ENCODE results near the gene AGBL4. TPM values are rescaled to one million over a fixed set of nuclear protein-coding genes. Genes with fewer than 3 reads are reported as not detected.
A peak's percentile ranks its signal among the peaks of the same experiment; 100 is the strongest.

The AGBL4 gene
- total RNA-seq, 1 experiment from 2014 or later = not detected

DNA sequence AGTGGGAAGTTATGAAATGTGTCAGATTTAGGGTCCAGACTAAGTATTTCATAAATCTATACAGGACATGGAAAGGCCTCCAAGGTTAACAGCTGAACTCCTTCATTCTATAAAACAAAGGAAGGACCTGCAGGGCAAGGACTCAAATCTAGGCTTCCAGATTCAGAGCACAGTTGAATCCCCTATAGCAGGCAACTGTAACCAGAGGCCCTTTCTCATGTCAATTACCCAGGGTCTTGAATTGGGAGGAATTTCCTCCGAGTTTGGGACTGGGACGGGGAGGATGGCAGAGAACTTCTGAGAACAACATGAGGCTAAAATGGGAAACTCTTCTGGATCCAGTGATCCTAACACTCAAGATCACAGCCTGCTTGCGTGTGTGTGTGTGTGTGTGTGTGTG, 1134.1 kb downstream of the AGBL4 start:
- no peak for DNase-seq (ENCODE audit: low read depth)

DNA sequence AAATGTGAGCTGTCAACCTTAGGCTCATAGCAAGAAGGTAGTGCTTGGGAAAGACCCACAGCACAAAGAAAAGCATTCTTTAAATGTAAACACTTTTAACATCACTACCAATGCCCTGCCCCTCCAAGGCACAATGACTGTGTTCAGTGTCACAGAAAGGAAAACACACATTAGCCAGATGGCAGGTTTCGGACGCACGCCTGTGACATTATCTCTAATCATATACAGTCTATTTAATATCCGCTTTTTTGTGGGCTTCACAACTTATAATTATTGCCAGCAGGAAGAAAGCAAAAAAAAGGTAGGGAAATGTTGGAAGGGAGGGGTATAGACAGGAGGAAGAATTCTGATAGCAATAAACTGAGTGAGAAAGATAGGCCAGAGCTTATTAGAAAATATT, 1134.7 kb downstream of the AGBL4 start:
- DNase-seq (ENCODE audit: low read depth) = no peak

DNA sequence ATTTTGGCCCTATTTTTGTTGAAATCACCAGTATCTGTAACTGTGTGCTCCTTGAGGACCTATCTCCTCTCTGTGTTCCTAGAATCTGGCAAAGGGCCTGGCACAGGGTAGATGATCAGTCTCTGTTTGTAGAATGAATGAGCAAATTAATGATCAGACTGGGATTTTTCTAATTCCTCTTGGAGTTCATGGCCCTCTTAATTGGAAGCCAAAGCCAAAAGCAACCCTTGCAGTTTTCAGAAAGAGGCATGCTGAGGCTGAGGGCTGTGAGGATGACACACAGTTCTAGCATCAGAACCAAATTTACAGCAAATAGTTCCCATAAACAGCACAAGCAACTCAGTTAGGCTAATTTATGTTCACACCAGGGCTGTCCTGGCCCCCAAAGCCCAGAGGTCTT, 1136.0 kb downstream of the AGBL4 start:
- no peak for DNase-seq (ENCODE audit: low read depth)

DNA sequence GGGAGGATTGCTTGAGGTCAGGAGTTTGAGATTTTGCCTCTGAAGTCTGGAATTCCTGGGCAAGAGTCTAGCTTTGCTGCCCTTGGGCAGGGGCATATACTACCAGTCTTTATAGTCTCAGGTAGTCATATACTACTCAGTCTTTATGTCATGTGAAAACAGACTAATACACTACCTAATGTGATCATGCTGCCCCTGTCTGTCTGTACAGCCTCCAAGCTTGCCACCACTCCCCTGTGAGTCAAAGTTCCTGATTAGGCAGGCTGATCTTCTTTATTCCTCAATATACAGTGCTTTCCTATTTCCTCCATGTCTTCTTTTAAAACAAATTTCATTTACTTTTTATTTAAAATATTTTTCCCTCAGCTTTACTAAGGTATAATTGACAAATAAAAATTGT, 1141.7 kb downstream of the AGBL4 start:
- no peak for DNase-seq (ENCODE audit: low read depth)

DNA sequence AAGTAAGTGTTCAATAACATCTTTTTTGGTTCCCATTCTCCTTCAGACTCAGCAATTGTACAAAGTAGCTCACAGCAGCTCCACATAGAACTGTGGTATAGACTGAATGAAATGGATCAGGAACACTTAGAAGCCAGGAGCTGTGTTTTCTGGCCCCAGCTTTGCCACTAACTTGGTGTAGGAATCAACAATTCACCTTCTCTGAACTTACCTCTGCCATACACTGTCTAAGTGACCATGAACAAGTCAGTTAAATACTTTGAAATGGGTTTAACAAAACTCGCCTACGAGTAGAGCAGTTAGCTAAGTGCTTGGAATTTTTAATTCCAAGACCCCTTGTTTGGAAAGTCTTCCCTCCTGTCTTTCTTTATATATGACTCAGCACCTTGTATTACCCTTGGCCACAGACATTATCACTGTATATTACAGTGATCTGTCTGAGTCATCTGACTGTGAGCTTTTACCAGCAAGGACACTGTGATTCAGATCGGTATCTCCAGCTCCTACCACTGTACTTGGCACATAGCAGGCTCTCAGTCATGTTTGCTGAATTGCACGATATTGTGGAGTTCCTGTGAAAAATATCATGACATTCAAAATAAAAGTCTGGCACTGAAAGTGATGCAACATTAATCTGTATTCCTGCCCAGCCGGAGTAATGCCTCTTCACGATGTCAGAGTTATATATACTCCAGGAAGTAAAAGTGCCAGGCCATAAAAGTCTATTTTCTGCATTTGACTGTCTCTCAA, 1145.4 kb downstream of the AGBL4 start:
- DNase-seq (ENCODE audit: low read depth) = peak; percentile 67

DNA sequence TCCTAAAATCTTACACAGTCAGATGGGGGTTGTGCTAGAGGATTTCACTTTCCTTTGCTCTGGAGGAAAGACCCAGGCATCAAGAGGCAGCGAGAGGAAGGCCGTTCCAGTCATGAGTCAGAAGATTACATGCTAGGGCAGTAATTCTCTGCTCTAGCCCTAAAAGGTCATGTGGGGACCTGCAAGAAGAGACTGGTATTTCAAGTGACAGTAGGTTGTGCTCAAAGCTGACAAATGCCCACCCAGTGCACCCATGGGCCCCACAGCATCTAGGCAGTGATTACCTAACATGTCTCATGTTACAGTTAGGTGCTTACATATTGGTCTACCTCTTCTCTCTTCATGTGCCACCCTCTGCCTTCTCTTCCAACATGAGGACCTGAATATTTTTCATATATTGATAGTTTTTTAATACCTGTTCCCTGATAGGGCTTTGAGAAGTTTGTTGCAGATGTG, 1147.4 kb downstream of the AGBL4 start:
- DNase-seq (ENCODE audit: low read depth) = peak; percentile 25

DNA sequence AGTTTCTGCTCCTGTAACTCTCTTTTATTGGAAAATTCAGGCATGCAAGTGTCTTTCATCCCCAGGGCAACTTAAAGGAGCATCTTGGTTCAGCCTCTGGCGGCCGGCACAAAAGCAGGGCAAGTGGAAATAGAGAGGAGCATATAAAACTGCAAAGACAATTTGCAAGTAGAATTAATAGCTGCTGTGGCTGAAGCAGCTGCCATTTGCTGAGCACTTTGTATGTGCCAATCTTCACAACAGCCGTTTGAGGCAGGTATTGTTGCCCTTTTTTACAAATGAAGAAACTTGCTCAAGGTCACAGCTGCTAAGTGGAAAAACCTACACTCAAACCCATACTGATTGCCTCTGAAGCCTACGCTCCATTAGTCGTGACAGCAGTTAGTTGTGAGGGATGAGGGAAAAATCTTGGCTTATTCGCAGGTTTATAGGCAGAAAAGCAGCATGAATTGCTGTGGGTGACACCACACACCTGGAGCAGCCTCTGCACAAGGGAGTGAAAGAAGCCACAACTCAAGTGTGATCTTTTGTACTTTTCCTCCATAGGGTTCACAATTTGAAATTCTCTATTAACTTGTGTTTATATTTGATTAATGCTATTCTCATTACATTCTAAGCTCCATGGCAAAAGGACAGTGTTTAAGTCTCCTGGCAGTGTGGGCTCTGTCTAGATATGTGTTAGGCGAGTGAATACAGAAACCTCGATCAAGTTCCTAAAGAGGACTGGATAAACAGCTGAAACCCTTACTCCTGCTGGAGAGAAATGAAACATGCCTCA, 1148.0 kb downstream of the AGBL4 start:
- no peak for DNase-seq (ENCODE audit: low read depth)

DNA sequence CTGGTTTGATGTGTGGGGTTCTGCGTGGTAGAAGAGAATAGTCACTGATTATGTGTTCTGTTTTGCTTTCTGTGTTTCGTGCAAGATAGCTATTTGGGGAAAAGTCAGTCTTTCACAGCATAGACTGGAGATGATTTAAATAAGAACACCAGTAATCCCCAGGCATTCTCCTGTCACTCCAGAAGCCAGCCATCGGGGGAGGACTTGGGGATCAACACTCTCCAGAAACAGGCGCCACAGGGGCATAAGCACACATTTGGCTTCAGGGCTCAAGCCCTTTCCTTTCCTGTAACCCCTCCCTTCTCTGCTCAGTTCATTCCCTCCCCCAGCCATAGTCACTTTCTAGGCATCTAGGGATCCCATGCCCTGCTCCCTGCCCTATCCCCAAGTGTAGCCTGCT, 1149.8 kb downstream of the AGBL4 start:
- no peak for DNase-seq (ENCODE audit: low read depth)

DNA sequence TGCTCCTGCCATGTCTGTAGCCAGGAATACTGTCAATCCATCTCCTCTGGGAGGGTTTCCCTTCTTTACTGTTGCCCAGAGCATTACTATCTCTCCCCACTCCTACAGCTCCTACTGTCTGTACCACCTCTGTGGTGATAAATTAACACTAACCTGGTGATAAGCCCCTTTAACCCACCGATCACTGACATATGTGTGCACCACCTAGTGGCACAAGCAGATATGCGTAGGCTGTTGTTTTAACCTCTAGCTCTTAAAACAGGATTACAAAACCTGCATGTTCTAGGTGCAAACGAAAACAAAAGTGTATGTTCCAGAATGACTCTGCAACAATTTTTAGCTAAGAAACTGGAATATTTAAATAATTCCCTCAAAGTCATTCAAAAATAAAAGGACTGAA, 1153.2 kb downstream of the AGBL4 start:
- no peak for DNase-seq (ENCODE audit: low read depth)

DNA sequence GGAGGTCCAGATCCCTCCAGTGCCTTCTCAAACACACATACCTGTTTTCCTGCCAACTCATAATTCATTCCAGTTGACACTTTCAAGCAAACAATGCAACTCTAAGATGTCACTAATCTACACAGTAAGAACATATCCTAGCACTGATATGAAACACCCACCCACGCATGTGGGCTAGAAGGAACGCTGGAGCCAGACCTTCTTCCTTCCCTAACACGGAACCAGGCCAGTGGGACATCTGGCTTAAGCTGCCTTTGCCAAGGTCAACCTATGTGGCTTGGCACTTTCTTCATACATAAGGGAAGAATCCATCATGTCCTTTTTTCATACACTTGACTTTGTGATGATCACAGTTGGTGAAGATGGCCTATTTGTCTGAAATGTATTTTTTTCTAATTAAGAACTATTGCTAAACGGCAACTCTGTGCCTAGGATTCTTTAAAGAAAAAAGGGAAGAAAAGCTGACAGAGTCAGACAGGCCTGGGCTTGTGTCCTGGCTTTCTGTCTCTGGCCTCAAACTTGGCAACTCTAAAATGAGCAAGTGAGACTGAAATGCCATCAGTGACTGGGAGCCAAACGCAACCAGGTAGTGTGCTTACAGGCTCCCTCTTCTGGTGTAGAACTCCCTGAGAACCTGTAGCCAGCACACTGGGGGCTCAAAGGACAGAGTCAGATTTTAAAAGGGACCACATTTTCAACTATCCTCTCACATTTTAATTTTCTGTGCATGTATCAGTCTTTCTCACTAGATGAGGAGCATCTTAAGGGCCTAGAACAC, 1154.4 kb downstream of the AGBL4 start:
- DNase-seq (ENCODE audit: low read depth) = no peak

DNA sequence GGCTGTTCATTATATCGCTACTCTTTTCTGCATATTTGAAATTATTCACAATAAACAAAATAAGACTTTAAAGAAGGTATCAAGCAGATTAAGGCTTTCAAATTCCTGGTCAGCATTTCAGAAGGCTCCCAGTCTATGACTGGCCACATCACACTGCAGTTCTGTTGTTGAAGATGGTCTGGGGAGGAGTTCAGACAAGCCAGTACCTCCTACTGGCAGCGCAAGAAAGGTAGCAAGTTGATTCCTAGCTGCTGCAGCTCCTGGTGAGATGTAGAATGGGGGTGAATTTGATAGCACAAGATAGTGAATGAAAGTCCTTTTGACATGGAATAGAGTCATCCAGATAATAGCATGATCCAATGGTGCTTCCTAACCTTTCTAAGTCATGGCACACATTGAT, 1158.8 kb downstream of the AGBL4 start:
- DNase-seq (ENCODE audit: low read depth) = no peak

DNA sequence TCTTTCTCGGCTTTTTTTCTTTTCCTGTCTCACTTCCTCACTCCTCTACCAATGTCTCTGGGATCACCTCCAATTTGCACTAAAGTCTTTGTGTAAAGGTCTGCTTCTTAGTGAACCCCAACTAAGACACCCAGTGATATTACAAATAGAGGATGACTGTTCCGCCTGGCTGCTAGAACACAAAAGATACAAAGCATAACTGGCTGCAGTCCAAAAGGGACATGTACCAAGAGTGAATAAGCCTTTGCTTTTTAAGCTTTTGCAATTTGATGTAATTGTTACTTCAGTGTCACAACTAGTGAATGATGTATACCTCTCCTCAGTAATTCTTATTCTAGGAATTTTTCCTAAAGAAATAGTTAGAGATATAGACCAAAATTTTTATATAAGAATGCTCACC, 1164.3 kb downstream of the AGBL4 start:
- DNase-seq (ENCODE audit: low read depth) = peak; percentile 43

DNA sequence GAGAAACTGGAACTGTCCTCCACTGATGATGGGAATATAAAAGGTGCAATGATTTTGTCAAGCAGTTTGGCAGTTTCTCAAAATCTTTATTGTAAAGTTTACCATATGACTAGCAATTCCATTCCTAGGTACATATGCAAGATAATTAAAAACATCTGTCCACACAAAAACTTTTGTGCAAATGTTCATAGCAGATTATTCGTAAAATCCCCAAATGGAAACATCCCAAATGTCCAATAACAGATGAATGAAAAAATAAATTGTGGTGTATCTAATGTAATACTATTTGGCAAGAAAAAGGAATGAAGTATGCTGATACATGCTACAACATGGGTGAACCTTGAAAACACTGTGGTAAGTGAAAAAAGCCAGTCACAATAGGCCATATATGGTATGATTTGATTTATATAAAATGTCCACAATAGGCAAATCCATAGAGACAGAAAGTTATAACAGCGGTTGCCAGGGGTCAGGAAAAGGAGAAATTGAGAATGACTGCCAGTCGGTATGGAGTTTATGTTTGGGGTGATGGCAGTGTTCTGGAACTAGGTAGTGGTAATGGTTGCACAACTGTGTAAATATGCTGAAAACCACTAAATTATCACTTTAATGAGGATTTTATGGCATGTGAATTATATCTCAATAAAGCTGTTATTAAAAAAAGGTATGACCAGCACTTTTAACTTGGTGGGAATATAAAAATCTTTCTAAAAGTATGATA, 1165.4 kb downstream of the AGBL4 start:
- no peak for DNase-seq (ENCODE audit: low read depth)

DNA sequence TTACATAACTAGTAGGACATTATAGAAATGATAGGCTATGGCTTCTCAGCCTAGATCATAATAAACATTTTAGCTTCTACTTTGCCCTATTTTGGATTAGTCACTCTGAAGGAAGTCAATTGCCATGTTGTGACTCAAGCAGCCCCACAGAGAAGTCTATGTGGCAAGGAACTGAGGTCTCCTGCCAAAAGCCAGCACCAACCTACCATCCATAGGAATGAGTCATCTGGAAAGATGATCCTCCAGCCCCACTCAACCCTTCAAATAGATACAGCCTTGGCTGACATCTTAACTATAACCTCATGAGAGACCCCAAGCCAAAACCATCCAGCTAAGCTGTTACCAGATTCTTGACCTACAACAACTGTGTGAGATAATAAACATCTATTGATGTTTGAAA, 1170.7 kb downstream of the AGBL4 start:
- peak; percentile 72 for DNase-seq (ENCODE audit: low read depth)

DNA sequence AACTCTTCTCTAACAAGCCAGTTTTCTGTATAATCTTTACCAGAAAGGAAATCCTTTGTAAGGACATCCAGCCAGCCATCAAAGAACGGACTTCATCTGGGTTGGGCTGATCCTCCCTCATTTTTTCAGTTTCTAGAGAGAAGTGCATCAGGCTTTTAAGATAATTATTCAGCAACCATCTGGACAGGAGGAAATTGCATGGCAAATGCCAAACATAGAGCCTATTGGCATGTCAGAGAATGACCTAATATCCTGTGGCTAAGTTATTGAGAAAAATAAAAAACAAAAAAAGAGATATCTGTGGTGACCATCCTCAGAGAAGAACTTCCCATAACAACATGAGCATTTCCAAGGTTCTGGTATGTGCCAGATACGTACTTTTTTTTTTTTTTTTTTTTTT, 1172.1 kb downstream of the AGBL4 start:
- peak; percentile 14 for DNase-seq (ENCODE audit: low read depth)

DNA sequence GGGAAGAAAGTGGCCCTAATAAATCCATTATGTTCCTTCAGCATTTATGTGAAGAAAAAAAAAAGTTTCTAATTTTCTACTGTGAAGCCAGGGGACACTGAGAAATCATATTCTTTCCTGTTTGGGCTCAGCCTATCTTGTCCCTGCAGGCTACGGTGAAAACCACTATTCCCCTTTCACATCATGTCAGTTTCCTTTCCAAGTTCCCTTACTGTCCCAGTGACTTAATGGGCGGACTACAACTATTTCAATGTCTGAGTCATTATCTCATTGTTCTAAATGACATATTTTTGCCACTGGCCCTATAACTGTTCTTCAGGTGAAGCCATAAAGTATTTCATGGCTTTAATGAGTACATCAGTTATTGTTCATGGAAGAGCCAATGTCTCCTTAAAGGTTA, 1175.7 kb downstream of the AGBL4 start:
- no peak for DNase-seq (ENCODE audit: low read depth)

DNA sequence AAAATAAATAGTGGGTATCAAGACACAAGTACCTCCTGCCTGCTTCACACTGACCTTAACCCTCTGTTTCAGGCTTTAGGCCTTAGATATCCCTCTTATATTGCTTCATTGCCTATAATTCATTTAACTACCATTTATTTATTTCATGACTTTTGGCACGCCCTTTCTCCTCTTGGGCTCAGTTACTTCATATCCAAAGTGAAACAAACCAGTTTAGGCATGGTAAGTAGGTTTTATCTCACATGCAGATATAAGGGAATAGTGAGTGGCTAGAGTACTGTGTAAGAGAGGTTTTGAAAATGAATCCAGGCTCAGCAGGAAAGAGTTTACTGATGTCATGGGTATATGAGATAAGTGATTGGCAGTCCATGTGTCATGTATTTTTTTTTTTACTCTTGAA, 1177.3 kb downstream of the AGBL4 start:
- no peak for DNase-seq (ENCODE audit: low read depth)

DNA sequence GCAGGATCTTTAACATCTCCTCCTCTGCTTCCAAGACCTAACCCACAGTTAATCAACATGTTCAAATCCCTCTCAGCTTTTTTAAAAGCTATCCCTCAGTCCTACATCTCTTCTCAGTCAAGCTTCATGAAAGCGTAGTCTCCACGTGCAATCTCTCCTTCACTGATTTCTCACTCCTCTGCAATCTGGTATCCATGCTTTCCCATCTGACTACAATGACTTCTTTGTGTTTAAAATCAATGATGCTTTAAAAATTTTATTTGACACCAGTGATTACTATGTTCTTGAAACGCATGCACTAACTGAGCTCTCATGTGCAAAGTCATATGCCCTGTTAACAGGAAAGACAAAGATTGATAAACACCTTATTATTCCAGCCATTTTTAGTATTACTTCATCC, 1179.6 kb downstream of the AGBL4 start:
- DNase-seq (ENCODE audit: low read depth) = no peak

DNA sequence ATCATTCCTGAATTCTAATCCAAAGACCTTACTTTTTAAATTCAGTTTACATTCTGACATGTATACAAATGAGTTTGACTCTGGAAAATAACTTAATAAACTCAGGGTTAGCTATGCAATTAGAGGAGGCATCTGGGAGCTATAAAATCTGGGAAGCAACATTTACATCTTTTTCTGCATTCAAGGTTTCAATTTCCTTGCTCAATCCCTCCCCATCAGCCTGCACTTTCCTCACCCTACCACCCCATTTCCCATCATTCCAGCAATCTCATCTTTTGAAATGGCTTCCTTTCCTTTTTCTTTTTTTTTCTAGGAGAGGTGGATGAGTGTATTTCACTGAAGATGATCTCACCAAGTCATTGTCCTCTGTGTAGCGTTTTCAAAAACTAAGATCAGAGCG, 1181.8 kb downstream of the AGBL4 start:
- DNase-seq (ENCODE audit: low read depth) = no peak

DNA sequence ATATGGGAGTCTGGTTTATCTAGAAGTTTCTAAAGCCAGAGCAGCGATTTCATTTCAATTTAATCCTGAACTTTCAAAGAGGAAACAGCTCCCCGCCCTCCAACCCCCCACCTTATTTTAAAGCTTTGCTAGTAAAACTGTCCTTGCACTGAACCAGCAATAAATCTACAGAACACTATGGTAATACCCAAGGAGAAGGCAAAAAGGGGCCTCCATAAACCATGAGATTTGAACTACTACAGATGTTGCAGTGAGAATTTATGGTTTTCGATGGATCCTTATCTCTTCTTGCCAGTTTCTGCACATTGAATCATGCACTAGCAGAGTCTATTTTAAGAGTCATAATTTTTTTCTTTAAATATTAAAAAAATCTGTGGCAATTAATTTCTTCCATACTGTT, 1182.3 kb downstream of the AGBL4 start:
- DNase-seq (ENCODE audit: low read depth) = no peak

DNA sequence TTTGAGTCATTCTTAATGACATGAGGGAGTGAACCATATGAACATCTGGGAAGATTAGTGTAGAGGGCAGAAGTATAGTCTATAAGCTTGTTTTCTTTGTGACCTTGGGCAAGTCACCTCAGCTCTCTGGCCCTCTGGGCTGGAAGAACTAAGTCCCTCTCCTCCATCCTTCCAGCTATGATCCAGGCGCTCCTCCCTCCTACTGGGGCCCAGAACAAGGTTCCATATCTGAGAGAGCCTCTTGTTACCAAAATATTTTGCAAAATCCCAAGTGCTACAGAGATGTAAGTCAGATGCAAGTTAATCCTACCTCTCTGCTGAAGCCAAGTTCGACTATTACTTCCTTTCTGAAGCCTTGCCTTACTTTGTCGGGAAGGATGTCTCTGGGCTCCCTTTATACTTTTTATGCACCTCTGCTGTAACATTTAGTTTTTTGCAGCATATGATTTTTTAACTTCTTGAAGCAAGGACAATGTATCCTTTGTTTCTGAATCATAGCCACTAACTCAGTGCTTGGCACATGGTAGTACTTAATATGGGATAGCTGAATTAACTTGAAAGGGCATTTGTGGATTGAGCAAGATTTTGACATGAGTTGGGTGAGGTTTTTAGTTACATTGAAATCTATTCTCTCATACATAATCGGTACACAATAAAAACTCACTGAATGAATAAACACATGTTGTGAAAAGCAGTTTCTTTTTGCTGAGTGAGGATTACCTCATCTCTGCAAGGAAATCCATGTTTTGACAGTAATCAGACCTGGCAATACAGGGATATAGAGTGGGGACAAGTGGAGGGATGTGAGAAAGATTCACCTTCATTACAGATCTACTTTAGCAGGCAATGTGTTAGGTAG, 1192.4 kb downstream of the AGBL4 start:
- no peak for DNase-seq (ENCODE audit: low read depth)
